Measurements from ENCODE around the gene C12orf60. TPM values are rescaled to one million over a fixed set of nuclear protein-coding genes. Genes with fewer than 3 reads are reported as not detected.

The C12orf60 gene
- total RNA-seq, 4 donors from 2014 or later, result 0.88 TPM; not detected in 3

GRCh38 chr12:14767617-14768016, 35.9 kb upstream of the C12orf60 start:
- Histone ChIP-seq H3K27ac (no peak overlapping the region), H3K4me3 (peak overlapping the region in 2 of 4 donors; percentile 20 to 80), H3K27me3 (no peaks in the 10 kb centered on the region), H3K4me1 (peaks cover 0 to 10% (median 0%) of the 10 kb centered on the region in 4 donors), H3K9me3 (no peaks in the 10 kb centered on the region), H3K36me3 (peaks cover 0 to 5% (median 0%) of the 10 kb centered on the region in 3 donors)
- TF ChIP-seq CTCF (IDR thresholded peaks at IDR 0.05), result no peak
- no peak for TF ChIP-seq POLR2A (IDR thresholded peaks at IDR 0.05)
- no peak for DNase-seq

GRCh38 chr12:14768823-14769405, 34.6 kb upstream of the C12orf60 start:
- no peaks in the 10 kb centered on the region for H3K27me3 ChIP-seq
- no peak for TF ChIP-seq POLR2A (IDR thresholded peaks at IDR 0.05)
- H3K4me1 ChIP-seq, result peaks cover 0 to 10% (median 0%) of the 10 kb centered on the region in 4 donors
- H3K4me3 ChIP-seq, result peak overlapping the region; percentile 70 to 89 (median 75)
- peak overlapping the region; percentile 16 to 97 (median 96) for H3K27ac ChIP-seq
- peak in 1 of 3 donors; percentile 57 for DNase-seq
- H3K9me3 ChIP-seq, result no peaks in the 10 kb centered on the region
- H3K36me3 ChIP-seq, result peaks cover 0 to 5% (median 0%) of the 10 kb centered on the region in 3 donors

GRCh38 chr12:14769466-14769968, 34.0 kb upstream of the C12orf60 start:
- H3K9me3 ChIP-seq, result no peaks in the 10 kb centered on the region
- H3K36me3 ChIP-seq, result peaks cover 0 to 5% (median 0%) of the 10 kb centered on the region in 3 donors
- peak in 2 of 3 donors; percentile 43 to 70 for DNase-seq
- no peaks in the 10 kb centered on the region for H3K27me3 ChIP-seq
- H3K4me1 ChIP-seq, result peaks cover 0 to 10% (median 0%) of the 10 kb centered on the region in 4 donors
- peak overlapping the region; percentile 70 to 89 (median 75) for H3K4me3 ChIP-seq
- TF ChIP-seq CTCF (IDR thresholded peaks at IDR 0.05), result no peak
- no peak for TF ChIP-seq POLR2A (IDR thresholded peaks at IDR 0.05)
- peak overlapping the region; percentile 96 to 97 (median 96) for H3K27ac ChIP-seq

GRCh38 chr12:14769969-14770495, 33.4 kb upstream of the C12orf60 start:
- Histone ChIP-seq H3K4me1 (peaks cover 0 to 10% (median 0%) of the 10 kb centered on the region in 4 donors), H3K9me3 (no peaks in the 10 kb centered on the region), H3K27me3 (no peaks in the 10 kb centered on the region), H3K36me3 (peaks cover 0 to 5% (median 0%) of the 10 kb centered on the region in 3 donors), H3K4me3 (peak overlapping the region; percentile 70 to 89 (median 75)), H3K27ac (peak overlapping the region; percentile 96 to 97 (median 96))
- peak; percentile 87 to 94 (median 91) for DNase-seq
- TF ChIP-seq POLR2A (IDR thresholded peaks at IDR 0.05), result peak; percentile 56
- peak; percentile 72 to 94 (median 86) for TF ChIP-seq CTCF (IDR thresholded peaks at IDR 0.05)

- no peaks in the 10 kb centered on the region for H3K27me3 ChIP-seq
- DNase-seq, result peak; percentile 94 to 99 (median 98)
- peaks cover 0 to 5% (median 0%) of the 10 kb centered on the region in 3 donors for H3K36me3 ChIP-seq
- no peaks in the 10 kb centered on the region for H3K9me3 ChIP-seq
- H3K4me3 ChIP-seq, result peak overlapping the region; percentile 70 to 89 (median 75)
- H3K4me1 ChIP-seq, result peaks cover 0 to 10% (median 0%) of the 10 kb centered on the region in 4 donors
- TF ChIP-seq POLR2A (IDR thresholded peaks at IDR 0.05) (peak; percentile 99), CTCF (IDR thresholded peaks at IDR 0.05) (no peak)
- H3K27ac ChIP-seq, result peak overlapping the region; percentile 96 to 97 (median 96)
Measured at GRCh38 chr12:14770496-14771461, 32.7 kb upstream of the C12orf60 start.
